NCI-H460 (cell line): ENCODE results near the gene TBC1D14. TPM values are rescaled to one million over a fixed set of nuclear protein-coding genes. Genes with fewer than 3 reads are reported as not detected.

ENCODE experiments used
- DNase-seq: peaks from one replicate; pipeline ENCODE4 v3.0.0-alpha.2; 2016; ENCODE audit warnings: low read depth; ENCODE audit errors: extremely low read depth
- polyA plus RNA-seq: library from polyadenylated mRNA; depleted of rRNA; stranded (reverse); fragments of >200 nt; gene quantifications from 2 replicates; pipeline ENCODE4 v1.2.3, GENCODE V29; 2014; cell fraction: nucleus; rRNA removed
- total RNA-seq: library from RNA; depleted of rRNA; stranded (reverse); fragments of >200 nt; shearing (Covaris generic); gene quantifications from 2 replicates; pipeline ENCODE4 v1.2.3, GENCODE V29; 2014; rRNA removed

The TBC1D14 gene
- 22.3 and 24.7 TPM in 2 replicates for total RNA-seq
- 28.4 and 30.9 TPM in 2 replicates for polyA plus RNA-seq

GRCh38 chr4:6909113-6909969, at the start of gene TBC1D14:
TBC1D14 (plus strand) TSS chr4:6909826; CDS start chr4:6923390, 13,564 bp downstream.
- DNase-seq: peak; percentile 59

- DNase-seq: no peak
Measured at GRCh38 chr4:6868386-6868785, 41.2 kb upstream of the TBC1D14 start.

- DNase-seq: no peak
Measured at GRCh38 chr4:6869944-6870343, 39.7 kb upstream of the TBC1D14 start.

GRCh38 chr4:6873291-6873690, 36.3 kb upstream of the TBC1D14 start:
- no peak for DNase-seq

- peak; percentile 24 for DNase-seq
Measured at GRCh38 chr4:6873792-6874461, 35.7 kb upstream of the TBC1D14 start.

GRCh38 chr4:6874981-6875380, 34.6 kb upstream of the TBC1D14 start:
- DNase-seq: no peak

GRCh38 chr4:6875431-6875831, 34.2 kb upstream of the TBC1D14 start:
- DNase-seq: no peak

GRCh38 chr4:6876440-6876839, 33.2 kb upstream of the TBC1D14 start:
- no peak for DNase-seq

GRCh38 chr4:6877067-6877466, 32.6 kb upstream of the TBC1D14 start:
- no peak for DNase-seq

- DNase-seq: no peak
Measured at GRCh38 chr4:6878451-6879059, 31.1 kb upstream of the TBC1D14 start.

- no peak for DNase-seq
Measured at GRCh38 chr4:6880691-6881090, 28.9 kb upstream of the TBC1D14 start.

- no peak for DNase-seq
Measured at GRCh38 chr4:6881908-6882307, 27.7 kb upstream of the TBC1D14 start.

- DNase-seq: no peak
Measured at GRCh38 chr4:6884341-6884870, 25.2 kb upstream of the TBC1D14 start.

GRCh38 chr4:6885953-6886557, 23.6 kb upstream of the TBC1D14 start:
- no peak for DNase-seq

GRCh38 chr4:6886886-6887285, 22.7 kb upstream of the TBC1D14 start:
- DNase-seq: no peak

GRCh38 chr4:6887591-6888371, 21.8 kb upstream of the TBC1D14 start:
- DNase-seq: no peak

- no peak for DNase-seq
Measured at GRCh38 chr4:6888506-6889071, 21.0 kb upstream of the TBC1D14 start.

GRCh38 chr4:6889101-6889735, 20.4 kb upstream of the TBC1D14 start:
- no peak for DNase-seq

- DNase-seq: no peak
Measured at GRCh38 chr4:6889736-6890324, 19.8 kb upstream of the TBC1D14 start.
